GM18867 (cell line): ENCODE measurements around the gene RIPK4.
"Not testable (repeated sequence)": the region's sequence is repeated elsewhere in the genome, so short reads cannot be mapped to it uniquely, and the experiment has no call there.

Experiments used
- ATAC-seq: cut with Tn5 transposase; IDR thresholded peaks from one replicate; pipeline ENCODE4 v1.9.1; 2021; ENCODE audit warnings: mild to moderate bottlenecking, moderate library complexity; ENCODE audit not compliant: unreplicated experiment

The RIPK4 gene

DNA sequence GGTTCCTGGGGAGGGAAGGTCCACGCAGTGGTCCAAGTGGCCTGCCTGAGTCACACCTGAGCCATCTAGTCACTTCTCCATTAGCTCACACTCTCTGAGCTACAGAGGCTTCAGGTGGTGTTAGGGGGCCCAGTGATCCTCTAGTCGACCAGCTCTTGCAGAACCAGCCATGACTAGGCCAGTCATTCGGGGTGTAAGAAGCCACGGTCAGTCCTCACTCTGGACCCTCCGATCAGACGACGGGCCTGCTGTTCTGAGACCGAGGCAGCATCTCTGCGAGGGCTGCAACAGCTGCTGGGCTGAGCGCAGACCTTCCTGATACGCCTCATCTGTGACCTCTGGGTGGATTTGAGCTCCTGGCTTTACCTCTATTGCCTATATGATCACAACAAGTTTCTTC is 68.8 kb downstream of the RIPK4 start:
- ATAC-seq, result no peak

DNA sequence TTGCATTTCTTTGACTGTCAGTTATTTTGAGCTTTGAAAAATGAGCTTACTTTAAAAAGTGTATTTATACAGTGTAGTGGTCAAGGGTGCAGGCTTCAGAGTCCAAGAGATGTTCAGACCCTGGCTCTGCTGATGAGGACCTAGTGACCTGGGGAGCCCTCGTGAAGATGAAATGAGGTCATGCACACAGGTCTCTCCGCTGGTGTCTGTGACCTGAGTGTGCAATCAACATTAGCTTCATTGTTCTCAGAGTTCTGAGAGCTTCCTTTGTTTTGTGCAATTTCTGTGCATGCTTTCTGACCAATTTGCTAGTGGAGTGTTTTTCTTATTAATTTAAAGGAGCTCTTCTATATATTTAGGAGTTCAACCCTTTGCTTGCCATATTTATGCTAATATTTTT is 71.3 kb downstream of the RIPK4 start:
- ATAC-seq, result no peak

DNA sequence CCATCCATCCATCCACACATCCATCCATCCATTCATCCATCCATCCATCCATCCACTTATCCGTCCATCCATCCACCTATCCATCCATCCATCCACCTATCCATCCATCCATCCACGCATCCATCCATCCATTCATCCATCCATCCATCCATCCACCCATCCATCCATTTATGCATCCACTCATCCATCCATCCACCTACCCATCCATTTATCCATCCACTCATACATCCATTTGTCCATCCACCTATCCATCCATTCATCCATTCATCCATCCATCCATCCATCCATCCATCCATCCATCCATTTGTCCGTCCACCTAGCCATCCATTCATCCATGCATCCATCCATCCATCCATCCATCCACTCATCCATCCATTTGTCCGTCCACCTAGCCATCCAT is 72.8 kb downstream of the RIPK4 start:
- not testable (repeated sequence) for ATAC-seq

DNA sequence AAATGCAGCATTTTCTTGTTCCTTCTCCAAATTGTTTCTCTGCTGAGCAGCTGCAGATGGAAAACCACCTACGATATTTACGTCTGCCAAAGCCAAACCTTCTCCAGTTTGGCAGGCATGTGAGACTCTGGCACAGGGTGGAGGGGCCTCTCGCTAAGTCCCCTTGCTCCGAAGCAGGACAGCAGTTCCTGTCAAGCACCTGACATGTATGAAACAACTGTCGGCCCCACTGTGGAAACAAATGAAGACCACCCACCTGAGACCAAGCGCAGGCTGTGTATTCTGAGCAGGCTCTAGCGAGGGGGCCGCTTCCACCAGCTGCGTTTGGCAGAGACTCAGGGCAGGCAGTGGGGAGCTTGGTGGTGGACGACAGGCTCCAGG is 74.7 kb downstream of the RIPK4 start:
- ATAC-seq, result no peak

DNA sequence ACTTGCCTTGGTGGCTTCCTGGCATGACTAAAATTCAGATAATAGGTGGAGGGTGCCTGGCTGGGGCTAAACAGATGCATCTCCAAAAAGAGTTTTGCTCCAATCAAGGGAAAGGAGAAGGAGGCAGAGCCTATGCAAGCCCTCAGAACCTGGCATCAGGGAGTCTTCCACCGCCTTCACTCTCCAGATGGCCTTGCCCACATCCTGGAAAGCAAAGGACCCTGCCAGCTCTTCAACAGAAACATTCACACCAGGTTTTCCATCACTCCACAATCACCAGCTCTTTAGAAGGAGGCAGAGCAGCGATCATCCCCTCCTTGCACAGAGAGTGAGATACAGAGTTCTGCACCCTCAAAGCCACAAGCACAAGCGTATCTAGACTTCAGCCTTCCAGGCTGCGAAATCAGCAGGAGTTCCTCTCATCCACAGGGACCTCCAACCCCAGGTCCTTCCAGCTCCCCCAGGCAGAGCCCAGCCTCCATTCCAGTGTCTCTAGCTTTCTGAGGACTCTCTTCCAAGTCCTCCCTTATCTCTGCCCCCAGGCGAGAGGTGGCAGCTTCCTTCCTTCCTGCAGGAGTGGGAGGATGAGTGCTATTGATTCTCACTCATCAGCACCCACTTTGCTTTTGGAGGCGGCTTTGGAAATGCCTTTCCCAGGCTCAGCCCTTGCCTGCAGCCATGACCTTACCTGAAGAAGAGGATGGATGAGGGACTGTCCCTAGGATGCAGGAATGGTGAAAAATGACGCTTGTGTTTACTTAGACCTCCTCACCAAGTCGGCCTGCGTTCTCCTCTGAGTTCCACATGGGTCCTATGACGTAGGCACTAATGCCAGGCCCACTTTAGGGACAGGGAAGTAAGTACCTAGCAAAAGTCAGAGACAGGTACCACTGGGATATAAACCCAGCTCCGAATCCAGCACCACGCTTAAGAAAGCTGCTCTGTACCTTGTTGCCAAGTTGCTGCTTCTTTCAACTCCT is 75.4 kb downstream of the RIPK4 start:
- no peak for ATAC-seq
